RCC 7860 (cell line): ENCODE results near the gene ZNF516.
A peak's percentile ranks its signal among the peaks of the same experiment; 100 is the strongest.

Experiments used
- DNase-seq: peaks from one replicate; pipeline ENCODE4 v3.0.0-alpha.2; 2015; ENCODE audit warnings: low spot score
- FAIRE-seq: peaks from 2 replicates; lab custom pipeline; 2012; peaks lifted over from hg19 to GRCh38; lab: Jason Lieb, UNC

The ZNF516 gene

GRCh38 chr18:76471593-76471992 is 23.4 kb downstream of the ZNF516 start:
- DNase-seq (no peak), FAIRE-seq (no peak)

GRCh38 chr18:76468345-76469304 is 26.4 kb downstream of the ZNF516 start:
- no peak for FAIRE-seq
- no peak for DNase-seq

GRCh38 chr18:76467371-76468190 is 27.5 kb downstream of the ZNF516 start:
- FAIRE-seq (no peak), DNase-seq (no peak)

- FAIRE-seq (no peak), DNase-seq (no peak)
Observed at GRCh38 chr18:76466410-76466991, 28.5 kb downstream of the ZNF516 start.

- no peak for FAIRE-seq
- DNase-seq = no peak
Observed at GRCh38 chr18:76465630-76466409, 29.2 kb downstream of the ZNF516 start.

- DNase-seq = no peak
- no peak for FAIRE-seq
Observed at GRCh38 chr18:76464281-76465259, 30.5 kb downstream of the ZNF516 start.

GRCh38 chr18:76463872-76464271 is 31.2 kb downstream of the ZNF516 start:
- FAIRE-seq = no peak

GRCh38 chr18:76463358-76463757 is 31.7 kb downstream of the ZNF516 start:
- DNase-seq (no peak), FAIRE-seq (no peak)

More at GRCh38 chr18:76463872-76464271, 31.2 kb downstream of the ZNF516 start:
- no peak for DNase-seq

GRCh38 chr18:76462326-76462694 is 32.7 kb downstream of the ZNF516 start:
- DNase-seq = no peak
- no peak for FAIRE-seq

- FAIRE-seq = no peak
- no peak for DNase-seq
Observed at GRCh38 chr18:76461692-76462325, 33.2 kb downstream of the ZNF516 start.

GRCh38 chr18:76461148-76461547 is 33.9 kb downstream of the ZNF516 start:
- DNase-seq (no peak), FAIRE-seq (no peak)

- FAIRE-seq = no peak
- DNase-seq = no peak
Observed at GRCh38 chr18:76460482-76460881, 34.6 kb downstream of the ZNF516 start.

- DNase-seq (peak; percentile 99), FAIRE-seq (peak; percentile 97)
Observed at GRCh38 chr18:76459687-76460350, 35.2 kb downstream of the ZNF516 start.

GRCh38 chr18:76459312-76459686 is 35.7 kb downstream of the ZNF516 start:
- DNase-seq (no peak), FAIRE-seq (no peak)

GRCh38 chr18:76458522-76459311 is 36.3 kb downstream of the ZNF516 start:
- FAIRE-seq (no peak), DNase-seq (no peak)

- no peak for FAIRE-seq
Observed at GRCh38 chr18:76457957-76458356, 37.1 kb downstream of the ZNF516 start.

GRCh38 chr18:76457475-76457874 is 37.6 kb downstream of the ZNF516 start:
- peak; percentile 88 for FAIRE-seq
- peak; percentile 82 for DNase-seq

More at GRCh38 chr18:76457957-76458356, 37.1 kb downstream of the ZNF516 start:
- no peak for DNase-seq

GRCh38 chr18:76456823-76457222 is 38.2 kb downstream of the ZNF516 start:
- no peak for FAIRE-seq
- DNase-seq = no peak
